ENCODE data around the gene WDFY4.

WDFY4 gene

GRCh38 chr10:48907730-48908129 is 223.1 kb downstream of the WDFY4 start:
- no peak for DNase-seq (ENCODE audit: low spot score)

GRCh38 chr10:48910548-48910947 is 225.9 kb downstream of the WDFY4 start:
- DNase-seq (ENCODE audit: low spot score): no peak

- no peak for DNase-seq (ENCODE audit: low spot score)
Measured at GRCh38 chr10:48913674-48914073, 229.0 kb downstream of the WDFY4 start.

- DNase-seq (ENCODE audit: low spot score): no peak
Measured at GRCh38 chr10:48923748-48924147, 239.1 kb downstream of the WDFY4 start.

- DNase-seq (ENCODE audit: low spot score): no peak
Measured at GRCh38 chr10:48924988-48925387, 240.3 kb downstream of the WDFY4 start.

- no peak for DNase-seq (ENCODE audit: low spot score)
Measured at GRCh38 chr10:48926255-48926654, 241.6 kb downstream of the WDFY4 start.

GRCh38 chr10:48926764-48927540 is 242.3 kb downstream of the WDFY4 start:
- no peak for DNase-seq (ENCODE audit: low spot score)

- no peak for DNase-seq (ENCODE audit: low spot score)
Measured at GRCh38 chr10:48929413-48929990, 244.8 kb downstream of the WDFY4 start.

- no peak for DNase-seq (ENCODE audit: low spot score)
Measured at GRCh38 chr10:48931188-48931587, 246.5 kb downstream of the WDFY4 start.

- no peak for DNase-seq (ENCODE audit: low spot score)
Measured at GRCh38 chr10:48932831-48933664, 248.4 kb downstream of the WDFY4 start.

- no peak for DNase-seq (ENCODE audit: low spot score)
Measured at GRCh38 chr10:48934672-48935501, 250.2 kb downstream of the WDFY4 start.

- no peak for DNase-seq (ENCODE audit: low spot score)
Measured at GRCh38 chr10:48935577-48935976, 250.9 kb downstream of the WDFY4 start.

- no peak for DNase-seq (ENCODE audit: low spot score)
Measured at GRCh38 chr10:48937796-48938195, 253.1 kb downstream of the WDFY4 start.

GRCh38 chr10:48938281-48938680 is 253.6 kb downstream of the WDFY4 start:
- no peak for DNase-seq (ENCODE audit: low spot score)

- DNase-seq (ENCODE audit: low spot score): no peak
Measured at GRCh38 chr10:48938990-48939536, 254.4 kb downstream of the WDFY4 start.

GRCh38 chr10:48939790-48940325 is 255.2 kb downstream of the WDFY4 start, which contains the start of gene LRRC18:
TSS of gene LRRC18 (minus strand) at chr10:48939840. CDS start at chr10:48914155, 25,685 bp downstream.
- no peak for DNase-seq (ENCODE audit: low spot score)

- DNase-seq (ENCODE audit: low spot score): no peak
Measured at GRCh38 chr10:48940372-48940771, 255.7 kb downstream of the WDFY4 start.

- no peak for DNase-seq (ENCODE audit: low spot score)
Measured at GRCh38 chr10:48940958-48941357, 256.3 kb downstream of the WDFY4 start.

GRCh38 chr10:48941427-48942075 is 256.9 kb downstream of the WDFY4 start:
- DNase-seq (ENCODE audit: low spot score): no peak

GRCh38 chr10:48943096-48943495 is 258.4 kb downstream of the WDFY4 start:
- no peak for DNase-seq (ENCODE audit: low spot score)

- no peak for DNase-seq (ENCODE audit: low spot score)
Measured at GRCh38 chr10:48944171-48944570, 259.5 kb downstream of the WDFY4 start.

All from hematopoietic multipotent progenitor cell treated with erythropoietin and hydrocortisone succinate and interleukin-3 and kit ligand, for 15 days (in vitro differentiated cells).